ENCODE measurements around the gene SPEF2. TPM values are rescaled to one million over a fixed set of nuclear protein-coding genes. Genes with fewer than 3 reads are reported as not detected.

The SPEF2 gene
- total RNA-seq, 4 donors from 2014 or later: 0.49 to 2.8 (median 1.8) TPM

- DNase-seq (ENCODE audit: low spot score in 2 of 2): no peak
- WGBS, 2 donors: 82 to 90% methylated on average over 3 of the region's 3 CpGs
- intact Hi-C loops (cut with DNase I; ENCODE audit: low total_unique reads): no loop called here
- TF ChIP-seq CTCF (IDR thresholded peaks at IDR 0.05) (no peak), POLR2A (IDR thresholded peaks at IDR 0.05) (no peak)
- H3K4me3 ChIP-seq (ENCODE audit: low read depth, poor library complexity, severe bottlenecking): no peak overlapping the region
Observed at GRCh38 chr5:35826056-35826455, 208.4 kb downstream of the SPEF2 start.

GRCh38 chr5:35826554-35826953 lies 208.9 kb downstream of the SPEF2 start:
- no peak overlapping the region for H3K4me3 ChIP-seq (ENCODE audit: low read depth, poor library complexity, severe bottlenecking)
- WGBS, 2 donors: 81 to 87% methylated on average over 2 of the region's 2 CpGs
- intact Hi-C loops (cut with DNase I; ENCODE audit: low total_unique reads): no loop called here
- DNase-seq (ENCODE audit: low spot score in 2 of 2): no peak
- no peak for TF ChIP-seq POLR2A (IDR thresholded peaks at IDR 0.05)

- DNase-seq (ENCODE audit: low spot score in 2 of 2): no peak
- WGBS, 2 donors: 85 to 90% methylated on average over 4 of the region's 4 CpGs
- no peak overlapping the region for H3K4me3 ChIP-seq (ENCODE audit: low read depth, poor library complexity, severe bottlenecking)
- no peak for TF ChIP-seq POLR2A (IDR thresholded peaks at IDR 0.05)
- no peak for TF ChIP-seq CTCF (IDR thresholded peaks at IDR 0.05)
- intact Hi-C loops (cut with DNase I; ENCODE audit: low total_unique reads): no loop called here
Observed at GRCh38 chr5:35828082-35828598, 210.5 kb downstream of the SPEF2 start.

DNA sequence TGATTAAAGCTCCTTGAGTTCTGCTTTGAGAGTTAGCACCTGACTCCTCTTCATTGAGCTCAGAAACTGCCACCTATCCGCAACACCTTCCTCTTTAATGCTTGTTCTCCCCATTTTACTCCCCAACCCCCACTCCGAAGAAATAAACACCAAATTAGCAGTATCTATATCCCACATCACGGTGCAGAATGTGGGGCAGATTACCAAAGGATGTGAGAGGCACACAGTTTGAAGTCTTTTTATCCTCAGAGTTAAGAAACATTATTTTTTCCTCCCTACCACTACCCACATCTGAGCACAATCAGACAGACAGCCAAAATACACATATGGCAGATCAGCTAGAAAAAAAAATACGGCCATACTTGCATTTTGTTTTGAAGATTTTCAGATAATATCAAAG lies 212.9 kb downstream of the SPEF2 start:
- TF ChIP-seq CTCF (IDR thresholded peaks at IDR 0.05) (no peak), POLR2A (IDR thresholded peaks at IDR 0.05) (no peak)
- no peak overlapping the region for H3K4me3 ChIP-seq (ENCODE audit: low read depth, poor library complexity, severe bottlenecking)
- no peak for DNase-seq (ENCODE audit: low spot score in 2 of 2)
- intact Hi-C loops (cut with DNase I; ENCODE audit: low total_unique reads): no loop called here
- 57% methylated on average over 4 of the region's 4 CpGs for WGBS, 2 donors

GRCh38 chr5:35832762-35833161 lies 215.1 kb downstream of the SPEF2 start:
- WGBS, 2 donors: 50 to 70% methylated on average over 2 of the region's 2 CpGs
- intact Hi-C loops (cut with DNase I; ENCODE audit: low total_unique reads): no loop called here
- H3K4me3 ChIP-seq (ENCODE audit: low read depth, poor library complexity, severe bottlenecking): no peak overlapping the region
- no peak for DNase-seq (ENCODE audit: low spot score in 2 of 2)
- TF ChIP-seq POLR2A (IDR thresholded peaks at IDR 0.05) (no peak), CTCF (IDR thresholded peaks at IDR 0.05) (no peak)

DNA sequence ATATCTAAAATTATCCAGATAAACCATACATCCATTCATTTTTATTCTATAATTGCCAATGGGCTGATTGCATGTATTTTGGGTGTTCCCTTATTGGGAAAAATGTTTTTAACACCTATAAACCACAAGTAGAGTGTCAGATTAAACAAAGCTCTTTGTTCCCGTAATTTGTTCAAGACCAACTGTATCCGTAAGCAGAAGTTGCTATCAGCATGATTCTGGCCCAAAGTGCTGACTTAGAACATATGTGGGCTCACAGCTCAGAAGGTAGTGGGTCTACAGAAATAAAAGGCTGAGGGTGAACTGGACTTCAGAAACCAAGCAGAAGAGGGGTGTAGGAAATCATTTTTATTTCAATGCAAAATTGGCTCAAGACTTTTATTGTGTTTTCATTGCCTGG lies 215.6 kb downstream of the SPEF2 start:
- no peak for TF ChIP-seq POLR2A (IDR thresholded peaks at IDR 0.05)
- TF ChIP-seq CTCF (IDR thresholded peaks at IDR 0.05): no peak
- intact Hi-C loops (cut with DNase I; ENCODE audit: low total_unique reads): no loop called here
- no peak for DNase-seq (ENCODE audit: low spot score in 2 of 2)
- WGBS, 2 donors: 84 to 87% methylated on average over 2 of the region's 2 CpGs
- H3K4me3 ChIP-seq (ENCODE audit: low read depth, poor library complexity, severe bottlenecking): no peak overlapping the region
